Measurements from ENCODE around the gene STAMBPL1.
"Not testable (repeated sequence)": the region's sequence is repeated elsewhere in the genome, so short reads cannot be mapped to it uniquely, and the experiment has no call there.

STAMBPL1 gene

DNA sequence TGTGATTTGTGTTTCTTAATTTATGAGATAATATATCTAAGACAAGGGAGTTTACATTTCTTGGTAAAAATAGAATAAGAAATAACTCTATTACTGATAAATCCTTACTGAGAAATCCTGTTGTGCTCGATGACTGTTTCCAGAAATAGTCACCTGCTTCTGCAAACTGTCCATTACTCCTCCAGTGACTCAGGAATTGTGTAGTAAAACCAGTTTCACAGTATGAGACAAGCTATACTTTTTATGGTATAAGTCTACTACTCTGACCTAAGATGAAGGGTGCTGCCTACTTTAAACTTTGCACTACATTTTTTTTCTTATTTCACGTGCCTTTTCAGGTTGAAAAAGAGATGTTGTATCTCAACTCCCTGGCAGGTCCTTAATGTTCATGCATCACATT lies 21.6 kb upstream of the STAMBPL1 start:
- no peak for DNase-seq

DNA sequence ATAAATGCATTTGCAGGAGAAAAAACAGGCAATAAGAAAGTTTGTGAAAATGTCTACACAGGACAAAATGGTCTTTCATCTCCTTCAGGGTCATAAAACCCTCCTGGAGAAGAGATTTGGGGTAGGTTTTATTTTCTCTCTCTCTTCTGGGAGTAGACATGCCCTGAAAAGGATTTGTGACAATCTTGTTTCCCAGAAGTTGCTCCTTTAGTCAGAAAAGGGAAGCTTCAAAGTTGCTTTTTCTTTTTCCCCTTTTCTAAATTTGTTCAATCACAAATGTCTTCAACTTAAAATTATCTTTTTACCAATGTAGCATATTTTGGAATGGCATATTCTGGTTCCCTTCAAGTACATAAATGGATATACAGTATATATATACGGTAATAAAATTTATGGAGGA lies 19.0 kb upstream of the STAMBPL1 start:
- DNase-seq, result no peak

DNA sequence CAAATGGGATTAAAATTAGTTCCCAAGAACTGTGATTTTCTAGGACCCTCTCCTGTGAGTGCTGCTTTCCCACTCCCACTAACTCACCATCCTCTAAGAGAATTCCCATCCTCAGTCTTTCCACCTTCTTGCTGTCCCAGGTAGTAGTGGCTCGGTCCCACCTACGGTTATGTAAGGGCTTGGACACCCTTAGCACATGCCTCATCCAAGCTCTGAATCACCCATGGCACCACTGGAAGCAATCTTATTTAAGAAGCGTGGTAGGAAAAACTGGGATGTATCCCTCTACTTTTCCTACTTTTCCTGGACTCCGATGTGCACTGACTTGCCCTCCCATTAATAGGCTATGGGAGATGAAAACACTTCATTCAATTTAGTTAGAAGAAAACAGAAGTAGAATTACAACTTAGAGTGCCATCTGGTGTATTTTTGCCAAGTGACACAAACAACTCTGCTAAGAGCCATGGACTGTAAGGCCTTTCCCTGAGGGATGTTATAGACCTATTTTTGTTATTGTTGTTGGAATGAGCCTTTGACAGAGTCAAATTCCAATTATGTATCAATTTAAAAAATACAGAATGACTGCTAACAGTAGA lies 14.7 kb upstream of the STAMBPL1 start:
- no peak for DNase-seq

DNA sequence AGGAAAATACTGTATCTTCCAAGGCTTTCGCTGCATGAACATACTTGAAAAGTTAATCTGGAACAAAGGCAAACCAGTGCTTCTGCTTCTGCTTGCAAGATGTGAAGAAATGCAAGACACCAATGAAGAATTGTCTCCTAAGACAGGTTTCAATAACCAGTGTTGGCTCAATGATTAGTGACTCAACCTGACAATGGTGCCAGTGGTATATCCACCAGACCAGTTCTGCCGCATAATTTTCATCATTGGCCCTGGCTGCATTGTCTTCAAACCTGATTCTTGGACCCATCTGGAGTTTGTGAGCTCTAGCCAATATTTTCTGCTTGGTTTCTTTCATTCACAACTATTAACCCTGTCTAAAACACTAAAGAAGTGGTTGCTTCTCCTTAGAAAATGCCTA lies 13.6 kb upstream of the STAMBPL1 start:
- DNase-seq, result no peak

DNA sequence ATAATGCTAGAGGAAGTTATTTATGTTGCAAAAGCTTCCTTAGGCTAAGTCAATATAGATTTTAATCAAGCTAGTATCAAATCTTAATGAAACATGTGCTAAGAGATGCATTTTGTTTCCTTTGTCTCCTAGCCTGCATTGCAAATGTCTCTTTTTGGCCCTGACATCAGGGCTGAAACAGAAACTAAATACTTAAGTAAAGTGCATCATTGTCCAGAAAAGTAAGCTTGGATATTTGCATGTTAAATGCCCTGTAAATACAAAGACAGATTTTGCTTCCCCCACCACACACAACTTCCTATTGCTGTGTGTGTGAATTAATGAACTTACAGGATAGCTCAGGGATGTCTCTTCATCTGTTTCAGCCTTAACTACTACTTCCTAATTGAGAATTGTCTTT lies 10.0 kb upstream of the STAMBPL1 start:
- no peak for DNase-seq

- DNase-seq, result no peak
Observed at GRCh38 chr10:88873757-88874156, 6.3 kb upstream of the STAMBPL1 start.

GRCh38 chr10:88874281-88874680 lies 5.8 kb upstream of the STAMBPL1 start:
- no peak for DNase-seq

GRCh38 chr10:88875081-88875480 lies 5.0 kb upstream of the STAMBPL1 start:
- no peak for DNase-seq

- no peak for DNase-seq
Observed at GRCh38 chr10:88877298-88877697, 2.7 kb upstream of the STAMBPL1 start.

- peak; percentile 88 for DNase-seq
Observed at GRCh38 chr10:88880282-88881076, 434 bp downstream of the STAMBPL1 start.

DNA sequence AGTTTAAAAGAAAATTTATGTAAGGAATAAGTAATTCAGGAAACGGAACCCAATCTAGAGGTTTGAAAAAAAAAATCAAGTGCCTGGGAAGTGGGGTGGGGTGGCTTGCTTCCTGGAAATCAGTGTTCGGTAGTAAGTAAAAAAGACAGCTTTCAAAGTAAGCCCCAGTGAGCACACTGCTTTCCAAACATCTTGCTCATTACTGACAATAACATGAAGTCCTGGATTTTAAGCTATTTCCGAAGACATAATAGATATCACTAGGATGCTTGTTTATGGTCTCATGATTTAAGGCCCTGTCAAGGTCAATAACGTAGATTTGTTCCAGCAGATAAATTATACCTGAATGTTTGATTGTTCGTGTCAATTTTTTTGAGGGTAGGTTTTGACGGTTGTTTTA lies 1.3 kb downstream of the STAMBPL1 start:
- DNase-seq, result peak; percentile 25

DNA sequence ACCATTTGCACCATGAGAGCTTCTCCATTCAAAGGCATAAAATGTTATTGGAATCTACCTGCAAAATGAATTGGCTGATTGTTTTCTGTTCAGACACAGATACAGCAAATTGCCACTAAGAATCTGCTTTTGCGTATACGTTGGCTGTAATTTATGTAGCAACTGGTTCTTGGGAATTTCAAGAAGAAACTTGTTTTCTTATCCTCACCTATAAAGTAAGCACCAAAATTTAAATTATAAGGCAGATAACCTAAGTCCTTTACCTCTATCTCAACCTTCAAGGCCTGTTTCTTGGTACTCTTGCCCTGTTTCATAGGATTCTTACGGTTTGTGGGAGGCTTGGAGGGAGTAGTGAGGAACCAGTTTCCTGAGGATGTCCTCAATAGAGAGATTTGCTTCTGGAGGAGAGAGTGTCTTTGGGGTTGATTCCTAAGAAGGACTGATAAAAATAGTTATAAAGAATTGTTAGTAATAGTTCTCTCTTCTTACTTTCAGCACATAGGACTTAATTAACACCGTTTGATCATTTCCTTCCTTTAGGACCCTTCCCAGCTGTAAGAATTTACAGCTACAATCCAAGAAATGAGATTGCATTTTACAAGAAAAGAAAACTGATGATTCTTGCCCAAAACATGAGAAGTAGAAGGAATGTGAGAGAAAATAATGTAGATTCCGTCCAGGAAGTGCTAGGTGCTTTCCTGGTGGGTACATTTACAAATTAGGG lies 2.0 kb downstream of the STAMBPL1 start:
- no peak for DNase-seq

GRCh38 chr10:88882646-88883447 lies 2.8 kb downstream of the STAMBPL1 start:
- not testable (repeated sequence) for DNase-seq

DNA sequence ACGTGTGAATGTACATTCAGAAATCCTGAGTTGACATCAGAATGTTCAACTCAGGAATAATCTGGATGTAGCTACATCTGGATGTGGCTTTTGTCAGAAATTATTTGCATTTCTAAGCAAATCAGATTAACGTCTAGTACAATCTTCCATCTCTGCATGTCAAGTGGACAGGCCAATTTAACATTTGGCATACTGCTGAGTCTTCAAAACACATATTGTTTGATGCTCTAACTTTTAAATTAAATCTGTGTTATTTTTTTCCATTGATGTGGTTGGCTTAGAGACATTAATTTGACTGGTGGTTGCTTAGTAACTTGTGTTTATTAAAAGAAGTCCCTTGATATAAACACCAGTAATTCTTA lies 3.4 kb downstream of the STAMBPL1 start:
- DNase-seq, result no peak

DNA sequence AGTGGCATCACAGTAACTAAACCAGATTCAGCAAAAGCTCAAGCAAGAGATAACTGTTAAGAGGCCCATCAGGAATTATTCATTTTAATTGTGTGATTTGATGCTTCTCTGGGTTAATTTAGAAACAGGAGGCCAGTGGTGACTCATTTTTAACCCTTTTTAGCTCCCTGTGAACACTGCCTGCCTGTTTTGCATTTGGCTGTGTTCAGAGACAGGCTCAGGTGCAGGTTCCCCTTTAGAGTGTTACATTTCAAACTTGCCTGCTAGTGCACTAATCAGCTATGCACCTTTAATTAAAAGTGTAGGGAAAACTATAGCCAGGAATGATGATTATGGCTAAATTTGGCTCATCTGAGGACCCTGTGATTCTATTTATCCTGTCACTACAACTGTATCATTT lies 6.5 kb downstream of the STAMBPL1 start:
- DNase-seq, result no peak

DNA sequence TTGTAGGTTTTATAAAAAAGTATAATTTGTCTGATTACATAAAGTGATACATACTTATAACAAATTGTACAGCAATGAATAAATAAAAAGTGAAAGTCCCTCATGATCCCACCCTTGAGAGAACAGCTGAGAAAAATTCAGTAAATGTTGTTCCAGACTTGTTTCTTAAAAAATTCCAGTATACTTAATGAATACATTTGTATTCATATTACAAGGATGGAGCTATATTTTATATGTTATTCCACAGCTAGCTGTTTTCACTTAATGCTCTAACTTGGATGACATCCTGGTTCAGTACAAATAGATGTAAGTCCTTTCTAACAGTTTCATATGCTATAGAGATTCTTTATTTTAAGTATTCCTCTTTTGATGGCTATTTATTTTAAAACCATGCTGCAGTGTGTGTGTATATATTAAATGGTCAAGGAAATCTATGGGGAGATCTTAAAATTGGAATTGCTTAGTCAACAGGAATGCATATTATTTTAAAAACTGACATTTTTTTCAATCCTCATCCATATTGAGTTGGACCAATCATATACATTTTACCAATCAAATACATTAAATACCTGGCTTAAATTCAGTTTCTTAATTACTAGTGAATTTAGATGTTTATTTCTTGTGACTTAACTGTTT lies 8.9 kb downstream of the STAMBPL1 start:
- DNase-seq, result no peak

DNA sequence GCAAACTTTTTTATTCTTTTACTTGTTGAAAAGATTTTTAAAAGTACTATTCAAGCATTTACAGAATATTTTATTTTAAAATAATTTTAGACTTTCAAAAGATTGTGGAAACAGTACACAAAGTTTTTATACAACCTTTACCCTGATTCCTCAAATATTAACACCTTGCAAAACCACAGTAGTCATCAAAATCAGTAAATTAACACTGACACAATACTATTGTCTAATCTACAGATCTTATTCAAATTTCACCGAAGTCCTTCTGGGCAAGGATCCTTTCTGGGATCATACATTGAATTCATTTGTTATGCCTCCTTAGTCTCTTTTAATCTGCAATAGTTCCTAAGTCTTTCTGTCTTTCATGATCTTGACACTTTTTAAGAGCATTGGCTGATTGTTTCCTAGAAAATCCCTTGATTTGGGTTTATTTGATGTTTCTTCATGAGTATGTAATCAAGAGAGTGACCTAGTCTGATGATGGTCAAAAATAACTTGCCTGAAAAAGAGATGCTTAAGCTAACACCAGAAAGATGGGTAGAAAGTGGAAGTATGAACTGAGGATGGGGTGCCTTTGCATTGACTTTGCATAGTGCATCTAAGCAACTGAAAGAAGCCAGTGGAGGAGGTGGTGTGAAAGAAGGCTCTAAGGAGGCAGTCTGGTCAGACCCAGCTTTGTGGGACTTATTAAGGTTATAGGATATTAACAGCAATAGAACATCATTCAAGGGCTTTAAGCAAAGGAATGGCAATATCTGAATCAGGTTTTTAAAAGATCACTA lies 9.7 kb downstream of the STAMBPL1 start:
- DNase-seq, result no peak

DNA sequence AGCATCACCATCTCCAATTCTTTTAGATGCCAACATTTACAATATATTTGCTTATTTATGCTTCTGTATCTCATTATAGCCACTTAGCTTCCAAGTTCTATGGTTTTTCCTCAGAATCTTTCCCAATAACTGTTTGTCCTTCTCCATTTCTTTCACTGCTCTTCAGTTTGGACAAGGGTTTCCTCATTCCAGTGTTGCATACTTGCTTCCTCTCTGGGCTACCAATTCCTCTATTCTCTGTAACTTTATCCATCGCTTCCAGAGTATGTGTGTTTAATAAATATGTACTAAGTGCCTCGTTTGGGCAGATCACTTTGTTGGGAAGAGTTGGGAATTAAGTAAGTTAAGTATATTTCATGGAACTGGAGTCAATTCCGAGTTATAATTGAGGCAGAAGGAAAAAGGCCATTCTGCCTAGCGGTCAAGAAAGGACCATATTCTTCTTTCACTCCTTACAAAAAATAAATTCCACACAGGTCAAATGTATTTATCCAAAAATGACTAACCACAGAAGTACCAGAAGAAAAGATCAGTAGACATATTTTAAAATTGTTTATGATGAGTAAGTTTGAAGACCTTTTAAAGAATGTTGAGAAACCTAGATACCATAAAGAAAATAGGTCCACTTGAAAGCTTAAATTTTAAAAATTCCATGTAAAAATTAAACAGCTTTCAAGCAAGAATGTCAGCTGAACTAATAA lies 10.8 kb downstream of the STAMBPL1 start:
- DNase-seq, result no peak

- no peak for DNase-seq
Observed at GRCh38 chr10:88892222-88892967, 12.3 kb downstream of the STAMBPL1 start.

DNA sequence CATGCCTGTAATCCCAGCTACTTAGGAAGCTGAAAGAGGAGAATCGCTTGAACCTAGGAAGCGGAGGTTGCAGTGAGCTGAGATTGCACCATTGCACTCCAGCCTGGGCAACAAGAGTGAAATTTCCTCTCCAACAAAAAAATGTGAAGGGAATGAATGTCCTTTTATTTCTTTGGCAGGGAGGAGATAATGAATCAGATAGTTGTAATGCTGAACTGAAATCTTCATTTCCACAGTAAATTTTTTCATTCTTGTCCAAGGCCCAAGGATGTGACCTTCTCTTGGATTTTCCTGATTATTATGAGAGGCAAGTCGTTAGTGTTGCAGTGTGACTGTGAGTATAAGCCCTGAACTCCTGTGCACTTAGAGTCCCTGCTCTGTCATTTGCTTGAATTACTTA lies 13.6 kb downstream of the STAMBPL1 start:
- DNase-seq, result no peak

DNA sequence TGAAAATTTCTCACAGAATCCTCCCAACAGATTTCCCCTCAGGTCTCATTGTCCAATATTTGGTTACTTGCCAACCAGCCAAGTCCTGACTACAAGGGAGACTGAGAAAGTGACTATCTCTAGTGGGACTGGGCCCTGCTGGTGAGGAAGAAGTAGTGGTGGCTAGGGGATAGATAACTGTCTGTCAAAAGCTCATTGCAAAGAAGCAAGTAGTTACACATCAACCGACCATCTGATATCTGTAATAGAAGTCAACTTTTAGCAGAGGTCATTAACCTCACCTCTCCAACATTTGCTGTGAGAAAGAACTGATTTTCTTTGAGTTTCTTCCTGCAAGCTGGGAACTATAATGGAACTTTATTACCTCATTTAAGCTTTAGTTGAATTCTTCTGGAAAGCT lies 15.2 kb downstream of the STAMBPL1 start:
- DNase-seq, result no peak
